Esophagus squamous epithelium (tissue), 5 donors: ENCODE measurements around the gene APAF1. TPM values are rescaled to one million over a fixed set of nuclear protein-coding genes. Genes with fewer than 3 reads are reported as not detected.

ENCODE experiments used
- DNase-seq: peaks from one replicate; lab custom pipeline; 2025; lab: John Stamatoyannopoulos, UW
- H3K27ac ChIP-seq, 4 donors: fragments of 200-600 bp; sonication (generic); one replicate each; pipeline ENCODE4 v1.5.1; 2016 to 2019; ENCODE audit warnings: mild to moderate bottlenecking in 1 of 4
- H3K27me3 ChIP-seq, 4 donors: fragments of 200-600 bp; sonication (generic); 1 replicate in 3 of 4; 2 replicates in 1 of 4; pipeline versions ENCODE4 v1.5.1 to v1.6.0; 2017 to 2021; ENCODE audit warnings: antibody characterized with exemption in 1 of 4
- H3K36me3 ChIP-seq, 3 donors: fragments of 200-600 bp; sonication (generic); one replicate each; pipeline ENCODE4 v1.5.1; 2016 to 2019
- H3K4me1 ChIP-seq, 3 donors: fragments of 200-600 bp; sonication (generic); one replicate each; pipeline ENCODE4 v1.5.1; 2017 to 2019
- H3K4me3 ChIP-seq, 4 donors: fragments of 200-600 bp; sonication (generic); 1 replicate in 3 of 4; 2 replicates in 1 of 4; pipeline ENCODE4 v1.5.1; 2016 to 2019; ENCODE audit warnings: mild to moderate bottlenecking in 2 of 4, moderate library complexity in 1 of 4
- H3K9me3 ChIP-seq, 3 donors: fragments of 200-600 bp; sonication (generic); one replicate each; pipeline ENCODE4 v1.5.1; 2016 to 2019
- POLR2A ChIP-seq, 4 donors: fragments of 450-650 bp; IDR thresholded peaks; one replicate each; pipeline ENCODE4 v1.6.1; 2017; ENCODE audit warnings: antibody characterized with exemption in 4 of 4, mild to moderate bottlenecking in 4 of 4, moderate library complexity in 3 of 4
- WGBS, 2 donors: methylation state at CpG; one replicate each; pipeline ENCODE4 v1.1.5; 2018; 5-methylcytosine and 5-hydroxymethylcytosine counted together
- intact Hi-C: fragments of 100-400 bp; cut with DNase I; formaldehyde crosslinking; loops from one replicate; pipeline ENCODE4 v1.15.0; 2022
- total RNA-seq, 4 donors: library from RNA; depleted of rRNA; stranded (reverse); fragments of >200 nt; gene quantifications; one replicate each; pipeline ENCODE4 v1.1.0, GENCODE V29; 2016
- TF ChIP-seq, protein P1 (sequence below), 6 experiments: fragments of 450-650 bp in 4 of 6; fragments of 200-600 bp in 2 of 6; sonication (generic) in 2 of 6; IDR thresholded peaks; one replicate each; pipeline ENCODE4 v1.5.1; 2016 to 2019; ENCODE audit warnings: antibody characterized with exemption in 6 of 6, mild to moderate bottlenecking in 4 of 6, moderate library complexity in 4 of 6
- donor health status: DM: yes; HTN: yes; CAD: no.

The APAF1 gene
- total RNA-seq, 4 donors from 2014 or later = 4.1 to 11.1 (median 8.9) TPM

DNA sequence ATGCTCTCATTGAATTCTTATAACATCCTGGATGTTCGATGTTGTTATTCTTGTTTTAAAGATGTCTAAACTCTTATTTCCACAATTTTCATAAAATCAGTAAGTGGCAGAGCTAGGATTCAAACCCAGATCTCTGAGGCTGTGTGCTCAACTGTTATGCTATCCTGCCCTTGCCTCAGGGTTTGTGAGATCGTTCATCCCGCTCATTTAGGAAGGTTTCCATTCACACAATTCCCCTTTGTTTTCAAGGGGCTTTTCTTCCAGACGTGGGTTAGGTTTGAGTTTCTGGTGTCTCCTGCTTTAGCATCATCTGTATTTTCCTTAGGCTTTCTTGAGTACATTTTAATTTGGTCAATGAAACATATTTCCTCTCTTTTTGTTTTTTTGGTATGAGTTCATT, 69.3 kb downstream of the APAF1 start:
- Histone ChIP-seq H3K4me3 (no peak overlapping the region), H3K27me3 (no peaks in the 10 kb centered on the region), H3K4me1 (no peaks in the 10 kb centered on the region), H3K36me3 (peaks cover 0 to 89% (median 0%) of the 10 kb centered on the region in 3 donors), H3K27ac (no peak overlapping the region), H3K9me3 (no peaks in the 10 kb centered on the region)
- intact Hi-C loops = no loop called here
- no peak for DNase-seq
- 85 to 87% methylated on average over 4 of the region's 4 CpGs for WGBS, 2 donors
- TF ChIP-seq POLR2A (IDR thresholded peaks at IDR 0.05) = no peak
- TF ChIP-seq, protein P1, sequence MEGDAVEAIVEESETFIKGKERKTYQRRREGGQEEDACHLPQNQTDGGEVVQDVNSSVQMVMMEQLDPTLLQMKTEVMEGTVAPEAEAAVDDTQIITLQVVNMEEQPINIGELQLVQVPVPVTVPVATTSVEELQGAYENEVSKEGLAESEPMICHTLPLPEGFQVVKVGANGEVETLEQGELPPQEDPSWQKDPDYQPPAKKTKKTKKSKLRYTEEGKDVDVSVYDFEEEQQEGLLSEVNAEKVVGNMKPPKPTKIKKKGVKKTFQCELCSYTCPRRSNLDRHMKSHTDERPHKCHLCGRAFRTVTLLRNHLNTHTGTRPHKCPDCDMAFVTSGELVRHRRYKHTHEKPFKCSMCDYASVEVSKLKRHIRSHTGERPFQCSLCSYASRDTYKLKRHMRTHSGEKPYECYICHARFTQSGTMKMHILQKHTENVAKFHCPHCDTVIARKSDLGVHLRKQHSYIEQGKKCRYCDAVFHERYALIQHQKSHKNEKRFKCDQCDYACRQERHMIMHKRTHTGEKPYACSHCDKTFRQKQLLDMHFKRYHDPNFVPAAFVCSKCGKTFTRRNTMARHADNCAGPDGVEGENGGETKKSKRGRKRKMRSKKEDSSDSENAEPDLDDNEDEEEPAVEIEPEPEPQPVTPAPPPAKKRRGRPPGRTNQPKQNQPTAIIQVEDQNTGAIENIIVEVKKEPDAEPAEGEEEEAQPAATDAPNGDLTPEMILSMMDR (IDR thresholded peaks at IDR 0.05) = no peak

DNA sequence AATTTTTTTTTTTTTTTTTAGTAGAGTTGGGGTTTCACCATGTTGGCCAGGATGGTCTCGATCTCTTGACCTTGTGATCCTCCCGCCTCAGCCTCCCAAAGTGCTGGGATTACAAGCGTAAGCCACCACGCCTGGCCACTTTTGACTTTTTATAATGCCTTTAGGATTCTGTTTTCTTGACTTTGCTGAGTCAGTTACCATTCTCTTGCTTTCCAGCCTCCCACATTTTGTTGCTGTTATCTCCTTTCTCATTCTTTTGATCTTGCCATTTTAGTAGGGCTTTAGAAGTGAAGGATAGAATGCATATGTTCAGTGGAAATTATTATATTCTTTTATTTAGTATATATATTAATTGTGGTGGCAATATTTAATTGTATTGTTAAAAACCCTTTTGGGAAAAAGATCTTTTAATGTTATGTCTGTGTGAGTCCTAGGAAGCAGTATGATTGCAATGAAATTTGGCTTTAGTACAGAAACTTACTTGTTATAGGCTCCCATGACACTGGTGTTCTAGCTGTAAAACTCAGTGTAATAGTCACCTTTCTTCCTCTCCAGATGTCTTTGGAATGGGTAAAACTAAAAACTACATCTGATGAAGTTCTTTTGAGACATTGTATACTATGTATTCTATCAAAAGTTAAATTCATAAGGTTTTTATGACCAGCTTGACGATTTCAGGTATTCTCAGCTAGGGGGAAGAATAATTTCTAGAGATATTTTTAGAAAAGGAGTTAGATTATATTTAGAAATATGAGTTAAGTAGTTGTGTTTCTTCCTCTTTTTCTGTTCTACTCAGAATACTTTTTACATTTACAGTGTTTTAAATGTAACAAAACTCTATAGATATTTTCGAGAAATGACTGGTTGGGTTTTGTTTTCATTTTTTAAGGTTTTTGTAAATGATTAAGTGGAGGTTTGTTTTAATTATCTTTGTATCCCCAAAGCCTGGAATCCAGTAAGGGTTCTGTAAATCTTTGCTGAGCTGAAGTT, 74.7 kb downstream of the APAF1 start:
- Histone ChIP-seq H3K4me1 (no peaks in the 10 kb centered on the region), H3K4me3 (no peak overlapping the region), H3K36me3 (peaks cover 0 to 79% (median 0%) of the 10 kb centered on the region in 3 donors), H3K27me3 (no peaks in the 10 kb centered on the region), H3K9me3 (no peaks in the 10 kb centered on the region), H3K27ac (no peak overlapping the region)
- no peak for TF ChIP-seq POLR2A (IDR thresholded peaks at IDR 0.05)
- TF ChIP-seq, protein P1 (IDR thresholded peaks at IDR 0.05) = no peak
- 90 to 95% methylated on average over 6 of the region's 6 CpGs for WGBS, 2 donors
- no peak for DNase-seq
- intact Hi-C loops = no loop called here

- no peak for DNase-seq
- H3K4me3 ChIP-seq = no peak overlapping the region
- H3K4me1 ChIP-seq = no peaks in the 10 kb centered on the region
- no peaks in the 10 kb centered on the region for H3K9me3 ChIP-seq
- no peak overlapping the region for H3K27ac ChIP-seq
- 73 to 93% methylated on average over 2 of the region's 2 CpGs for WGBS, 2 donors
- no peaks in the 10 kb centered on the region for H3K27me3 ChIP-seq
- peaks cover 0 to 83% (median 5%) of the 10 kb centered on the region in 3 donors for H3K36me3 ChIP-seq
- intact Hi-C loops = no loop called here
- TF ChIP-seq, protein P1 (IDR thresholded peaks at IDR 0.05) = no peak
- no peak for TF ChIP-seq POLR2A (IDR thresholded peaks at IDR 0.05)
Observed at GRCh38 chr12:98721204-98721702, 76.2 kb downstream of the APAF1 start.

- Histone ChIP-seq H3K4me3 (no peak overlapping the region), H3K4me1 (no peaks in the 10 kb centered on the region), H3K36me3 (peaks cover 0 to 83% (median 15%) of the 10 kb centered on the region in 3 donors), H3K27me3 (no peaks in the 10 kb centered on the region), H3K27ac (no peak overlapping the region), H3K9me3 (no peaks in the 10 kb centered on the region)
- intact Hi-C loops = no loop called here
- WGBS, 2 donors = 67% methylated on average over 5 of the region's 5 CpGs
- DNase-seq = no peak
- TF ChIP-seq, protein P1 (IDR thresholded peaks at IDR 0.05) = no peak
- TF ChIP-seq POLR2A (IDR thresholded peaks at IDR 0.05) = no peak
Observed at GRCh38 chr12:98724384-98725155, 79.5 kb downstream of the APAF1 start.
